ENCODE data around the gene DUSP2.

- TF ChIP-seq POLR2A (IDR thresholded peaks at IDR 0.05; ENCODE audit: low read length) (no peak), GATA1 (IDR thresholded peaks at IDR 0.05; ENCODE audit: low read depth, low read length) (no peak)
These were observed 43.7 kb upstream of the DUSP2 start for GRCh38 chr2:96188821-96189526.
